GM12891 (cell line): ENCODE results near the gene PPFIBP2.

ENCODE experiments used
- DNase-seq: peaks from one replicate; pipeline ENCODE4 v3.0.0; 2011; ENCODE audit warnings: low spot score; ENCODE audit not compliant: insufficient read length
- FAIRE-seq: peaks from 2 replicates; lab custom pipeline; 2011; peaks lifted over from hg19 to GRCh38; lab: Jason Lieb, UNC
- PAX5 ChIP-seq: IDR thresholded peaks from 2 replicates; pipeline ENCODE4 v1.6.1; 2011; ENCODE audit warnings: low read length, moderate library complexity, mild to moderate bottlenecking; ENCODE audit not compliant: insufficient read depth, severe bottlenecking
- POLR2A ChIP-seq: IDR thresholded peaks from 2 replicates; pipeline ENCODE4 v1.6.1; 2011; ENCODE audit warnings: low read depth, low read length, control low read depth
- POLR2AphosphoS5 ChIP-seq: IDR thresholded peaks from 2 replicates; pipeline ENCODE4 v1.6.1; 2011; ENCODE audit warnings: low read depth, low read length, control low read depth
- POU2F2 ChIP-seq: IDR thresholded peaks from 2 replicates; pipeline ENCODE4 v1.6.1; 2011; ENCODE audit warnings: low read depth, mild to moderate bottlenecking, control low read depth, low read length, moderate library complexity
- SPI1 ChIP-seq: IDR thresholded peaks from 2 replicates; pipeline ENCODE4 v1.6.1; 2011; ENCODE audit warnings: low read depth, low read length, control low read depth
- TAF1 ChIP-seq: IDR thresholded peaks from 2 replicates; pipeline ENCODE4 v1.6.1; 2011; ENCODE audit warnings: low read depth, low read length, control low read depth

The PPFIBP2 gene

GRCh38 chr11:7524462-7525235 is 10.8 kb downstream of the PPFIBP2 start:
- DNase-seq: no peak
- TF ChIP-seq POLR2AphosphoS5: no peak
- FAIRE-seq: peak; percentile 94

GRCh38 chr11:7525424-7525823 is 11.6 kb downstream of the PPFIBP2 start:
- no peak for FAIRE-seq

GRCh38 chr11:7527029-7527428 is 13.2 kb downstream of the PPFIBP2 start:
- FAIRE-seq (peak; percentile 94), DNase-seq (no peak)
- no peak for TF ChIP-seq SPI1
- no peak for TF ChIP-seq POLR2A
- TF ChIP-seq PAX5: no peak
- no peak for TF ChIP-seq POLR2AphosphoS5
- TF ChIP-seq TAF1: no peak
- TF ChIP-seq POU2F2: no peak

More at GRCh38 chr11:7525424-7525823, 11.6 kb downstream of the PPFIBP2 start:
- no peak for TF ChIP-seq TAF1
- TF ChIP-seq SPI1: no peak
- no peak for TF ChIP-seq POU2F2
- no peak for TF ChIP-seq POLR2A
- TF ChIP-seq POLR2AphosphoS5: no peak
- TF ChIP-seq PAX5: no peak
- DNase-seq: no peak

- DNase-seq (no peak), FAIRE-seq (peak; percentile 84)
- TF ChIP-seq POLR2A: no peak
- no peak for TF ChIP-seq PAX5
- no peak for TF ChIP-seq TAF1
- no peak for TF ChIP-seq POU2F2
- no peak for TF ChIP-seq POLR2AphosphoS5
- no peak for TF ChIP-seq SPI1
These were observed 14.8 kb downstream of the PPFIBP2 start for GRCh38 chr11:7528514-7529049.

GRCh38 chr11:7530013-7530640 is 16.3 kb downstream of the PPFIBP2 start:
- no peak for TF ChIP-seq SPI1
- TF ChIP-seq TAF1: no peak
- no peak for TF ChIP-seq PAX5
- TF ChIP-seq POU2F2: no peak
- no peak for TF ChIP-seq POLR2AphosphoS5
- FAIRE-seq (no peak), DNase-seq (no peak)

- TF ChIP-seq PAX5: no peak
- peak; percentile 83 for TF ChIP-seq SPI1
- peak; percentile 30; the same call in 1 of the 2 replicates for TF ChIP-seq POU2F2
- FAIRE-seq (no peak), DNase-seq (no peak)
These were observed 17.2 kb downstream of the PPFIBP2 start for GRCh38 chr11:7531011-7531410.

GRCh38 chr11:7532405-7533145 is 18.8 kb downstream of the PPFIBP2 start:
- FAIRE-seq: peak; percentile 65
- DNase-seq: no peak
- no peak for TF ChIP-seq POLR2A
- no peak for TF ChIP-seq SPI1
- no peak for TF ChIP-seq POU2F2
- no peak for TF ChIP-seq TAF1
- TF ChIP-seq POLR2AphosphoS5: no peak
- TF ChIP-seq PAX5: no peak

GRCh38 chr11:7533199-7534041 is 19.6 kb downstream of the PPFIBP2 start:
- FAIRE-seq (peak; percentile 90), DNase-seq (no peak)
- TF ChIP-seq POU2F2 (no peak), TAF1 (no peak), SPI1 (no peak), POLR2A (no peak), POLR2AphosphoS5 (no peak), PAX5 (no peak)
